NCI-H2196 treated with DMSO at 0.1 percent for 48 hours (cell line): ENCODE results near the gene ZFYVE28.

Experiments
- DNase-seq: peaks from one replicate; lab custom pipeline; 2025; ENCODE audit not compliant: unreplicated experiment; lab: John Stamatoyannopoulos, UW

Gene ZFYVE28

GRCh38 chr4:2291705-2292645 lies 126.5 kb downstream of the ZFYVE28 start:
- DNase-seq: no peak

- DNase-seq: no peak
Measured at GRCh38 chr4:2290974-2291704, 127.3 kb downstream of the ZFYVE28 start.

- no peak for DNase-seq
Measured at GRCh38 chr4:2290488-2290887, 128.0 kb downstream of the ZFYVE28 start.

DNA sequence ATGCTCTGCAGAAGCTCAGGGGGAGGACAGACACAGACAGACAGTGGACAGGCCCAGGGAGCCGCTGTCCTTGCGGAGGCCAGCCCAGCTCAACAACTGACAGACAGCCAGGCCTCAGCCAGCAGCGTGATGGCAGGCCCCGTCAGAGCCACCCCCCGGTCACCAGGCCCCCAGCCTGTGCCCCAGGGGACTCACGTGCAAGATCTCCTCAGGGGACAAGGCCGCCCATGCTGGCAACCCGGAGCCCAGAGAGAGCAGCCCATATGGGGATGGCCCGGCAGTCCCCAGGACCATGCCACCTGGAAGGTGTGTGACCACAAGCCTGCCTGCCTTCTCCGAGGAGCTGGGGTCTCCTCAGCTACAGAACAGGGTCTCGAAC lies 128.5 kb downstream of the ZFYVE28 start:
- no peak for DNase-seq

DNA sequence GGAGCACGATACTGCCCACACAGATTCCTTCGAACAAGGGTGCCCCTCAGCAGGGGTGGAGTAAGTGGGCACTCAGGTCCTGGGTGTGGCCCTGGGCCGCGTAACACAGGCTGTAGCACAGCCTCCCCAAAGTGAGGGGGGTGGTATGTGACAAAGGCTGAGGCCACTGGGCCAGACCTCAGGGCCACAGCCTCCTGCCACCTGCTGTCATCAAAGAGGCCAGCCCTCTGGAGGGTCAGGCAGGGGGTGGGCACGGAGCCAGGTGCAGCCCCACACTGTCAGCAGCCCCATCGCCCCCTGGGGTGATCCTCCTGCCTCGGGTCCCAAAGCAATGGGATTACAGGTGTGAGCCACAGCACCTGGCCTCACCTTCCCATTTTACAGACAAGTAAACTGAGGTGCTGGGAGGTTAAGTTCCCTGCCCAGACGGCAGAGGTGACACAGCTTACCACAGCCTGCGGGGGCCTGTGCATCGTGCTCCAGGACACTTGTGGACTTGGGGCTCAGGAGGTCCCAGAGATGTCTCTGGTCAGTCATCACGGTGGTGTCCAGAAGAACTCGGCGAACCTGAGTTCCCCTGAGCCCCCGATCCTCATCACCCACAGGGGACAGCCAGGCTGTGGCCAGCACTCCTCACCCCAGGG lies 129.0 kb downstream of the ZFYVE28 start:
- DNase-seq: no peak

DNA sequence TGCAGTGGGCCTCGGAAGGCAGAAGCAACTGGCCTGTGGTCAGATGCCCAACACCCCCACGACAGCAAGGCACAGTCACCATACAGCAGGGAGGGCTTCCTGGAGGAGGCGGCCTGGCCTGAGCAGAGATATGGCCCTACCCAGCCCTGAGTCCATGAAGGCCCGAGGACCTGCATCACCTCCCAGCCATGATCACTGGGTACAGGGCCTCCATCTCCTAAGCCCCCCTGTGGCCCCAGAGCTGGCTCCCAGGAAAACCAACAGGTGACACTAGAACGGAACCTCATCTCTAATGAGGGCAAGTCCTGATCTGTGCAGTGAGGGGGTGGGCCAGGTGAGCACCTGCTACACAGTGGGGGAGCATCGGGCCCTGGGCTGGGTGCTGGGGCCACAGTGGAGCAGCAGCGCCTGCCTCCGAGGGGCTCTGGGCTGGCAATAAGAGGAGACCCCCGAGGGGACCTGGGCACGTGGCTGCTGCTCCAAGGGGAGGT lies 130.3 kb downstream of the ZFYVE28 start:
- no peak for DNase-seq

DNA sequence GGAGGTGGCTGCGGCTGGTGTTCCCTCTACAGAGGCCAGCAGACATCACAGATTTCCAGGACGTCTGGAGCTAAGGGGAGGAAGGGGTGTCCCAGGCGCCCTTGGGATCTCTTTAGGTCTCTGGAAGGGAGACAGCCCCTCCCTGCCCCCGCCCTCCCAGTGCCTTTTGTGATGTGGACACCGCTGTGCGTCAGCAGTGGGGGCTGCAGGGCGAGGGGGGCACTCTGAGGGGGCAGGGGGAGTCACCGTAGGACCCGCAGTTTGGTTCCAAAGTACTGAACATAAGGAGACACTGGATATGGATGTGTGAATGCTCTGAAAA lies 130.9 kb downstream of the ZFYVE28 start:
- DNase-seq: no peak

DNA sequence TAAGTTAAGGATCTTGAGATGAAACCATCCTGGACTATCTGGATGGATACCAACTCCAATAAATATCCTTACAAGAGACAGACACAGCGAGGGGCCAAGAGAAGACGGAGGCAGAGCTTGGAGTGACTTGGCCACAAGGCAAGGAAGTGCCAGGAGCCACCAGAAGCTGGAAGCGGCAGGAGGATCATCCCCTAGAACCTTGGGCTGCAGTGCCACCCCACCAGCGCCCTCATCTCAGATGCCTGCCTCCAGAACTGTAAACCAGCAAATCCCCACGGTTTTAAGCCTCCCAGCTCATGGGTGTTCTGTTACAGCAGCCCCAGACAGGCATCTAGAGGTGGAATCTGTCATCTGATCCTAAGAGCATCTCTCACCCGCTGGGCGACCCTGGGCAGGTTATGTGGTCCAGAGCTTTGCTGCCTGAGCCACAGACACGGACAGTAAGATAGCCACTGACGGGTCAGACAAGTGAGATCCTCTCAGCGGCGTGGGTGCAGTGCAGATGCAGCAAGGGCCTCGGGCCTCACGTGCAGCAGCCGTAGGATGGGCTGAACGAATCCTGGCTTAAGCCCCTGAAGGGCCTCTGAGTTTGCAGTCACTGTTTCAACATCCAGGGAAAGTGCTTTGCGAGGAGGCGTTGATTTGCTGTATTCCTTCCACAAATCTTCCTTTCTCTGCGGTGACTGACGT lies 131.4 kb downstream of the ZFYVE28 start:
- no peak for DNase-seq

- DNase-seq: no peak
Measured at GRCh38 chr4:2285613-2286381, 132.6 kb downstream of the ZFYVE28 start.

GRCh38 chr4:2284934-2285612 lies 133.4 kb downstream of the ZFYVE28 start:
- DNase-seq: no peak

DNA sequence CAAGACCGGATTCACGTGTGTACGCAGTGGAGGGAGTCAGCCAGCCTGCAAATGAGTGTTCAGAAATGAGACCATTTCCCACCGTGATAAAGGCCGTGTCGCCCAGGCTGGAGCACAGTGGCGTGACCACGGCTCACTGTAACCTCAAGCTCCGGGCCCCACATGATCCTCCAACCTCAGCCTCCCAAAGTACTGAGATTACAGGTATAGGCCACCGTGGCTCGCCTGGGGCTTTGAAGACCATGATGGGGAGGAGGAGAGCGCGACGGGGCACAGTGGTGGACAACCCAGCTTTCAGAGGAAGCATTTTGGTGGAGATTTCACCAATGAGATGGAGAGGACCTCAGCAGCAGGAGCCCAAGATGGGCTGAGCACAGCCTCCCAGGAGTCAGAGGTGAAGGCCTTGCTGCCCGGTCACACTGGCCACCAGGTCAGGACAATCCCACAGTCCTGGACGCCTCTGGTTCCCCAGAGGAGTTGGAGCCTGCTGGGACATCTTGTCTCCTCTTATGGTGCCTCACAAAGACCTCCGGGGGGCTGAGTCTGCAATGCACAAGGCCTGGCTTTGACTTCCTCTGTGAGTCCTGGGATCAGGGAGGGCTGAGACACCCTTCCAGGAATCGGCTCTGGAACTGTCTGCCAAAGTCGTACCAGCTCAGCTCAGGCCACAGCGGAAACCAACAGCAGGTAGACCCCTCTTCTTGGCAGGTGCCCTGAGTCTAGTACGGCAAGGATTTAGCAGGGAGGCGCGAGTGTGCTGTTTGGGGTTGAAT lies 134.1 kb downstream of the ZFYVE28 start:
- DNase-seq: no peak

GRCh38 chr4:2283199-2283711 lies 135.2 kb downstream of the ZFYVE28 start:
- DNase-seq: no peak

DNA sequence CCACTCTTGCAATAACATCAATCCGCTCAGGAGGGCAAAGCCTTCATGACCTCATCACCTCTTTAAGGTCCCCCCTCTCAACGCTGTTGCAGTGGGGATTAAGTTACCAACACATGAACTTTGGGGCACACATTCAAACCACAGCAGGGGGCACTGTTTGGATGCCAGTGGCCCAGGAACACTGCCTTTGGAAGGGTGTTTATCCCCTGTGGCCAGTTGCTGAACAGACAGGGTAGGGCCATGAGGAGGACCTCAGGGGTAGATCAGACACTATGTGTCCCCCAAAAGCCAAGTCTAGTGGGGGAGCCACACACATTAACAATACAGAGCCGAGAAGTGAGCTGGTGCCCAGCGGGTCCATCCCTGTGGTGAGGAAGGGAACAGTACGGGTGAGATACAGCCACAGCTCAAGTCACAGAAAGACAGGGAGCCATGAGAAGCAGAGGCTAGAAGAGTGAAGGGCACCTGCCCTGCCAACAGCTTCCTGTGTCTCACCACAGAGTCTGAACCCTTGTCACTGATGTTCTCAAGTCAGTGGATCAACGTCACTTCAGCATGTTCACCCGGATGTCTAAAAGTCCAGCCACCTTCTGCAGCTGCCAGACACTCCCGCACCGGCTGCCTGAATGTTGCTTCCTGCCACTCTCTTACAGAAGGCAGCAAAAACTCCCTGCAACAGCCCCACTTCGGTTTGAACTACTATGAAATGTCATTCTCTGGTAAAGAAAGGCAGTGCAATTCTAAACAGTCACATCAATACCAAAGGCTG lies 136.7 kb downstream of the ZFYVE28 start:
- DNase-seq: no peak

DNA sequence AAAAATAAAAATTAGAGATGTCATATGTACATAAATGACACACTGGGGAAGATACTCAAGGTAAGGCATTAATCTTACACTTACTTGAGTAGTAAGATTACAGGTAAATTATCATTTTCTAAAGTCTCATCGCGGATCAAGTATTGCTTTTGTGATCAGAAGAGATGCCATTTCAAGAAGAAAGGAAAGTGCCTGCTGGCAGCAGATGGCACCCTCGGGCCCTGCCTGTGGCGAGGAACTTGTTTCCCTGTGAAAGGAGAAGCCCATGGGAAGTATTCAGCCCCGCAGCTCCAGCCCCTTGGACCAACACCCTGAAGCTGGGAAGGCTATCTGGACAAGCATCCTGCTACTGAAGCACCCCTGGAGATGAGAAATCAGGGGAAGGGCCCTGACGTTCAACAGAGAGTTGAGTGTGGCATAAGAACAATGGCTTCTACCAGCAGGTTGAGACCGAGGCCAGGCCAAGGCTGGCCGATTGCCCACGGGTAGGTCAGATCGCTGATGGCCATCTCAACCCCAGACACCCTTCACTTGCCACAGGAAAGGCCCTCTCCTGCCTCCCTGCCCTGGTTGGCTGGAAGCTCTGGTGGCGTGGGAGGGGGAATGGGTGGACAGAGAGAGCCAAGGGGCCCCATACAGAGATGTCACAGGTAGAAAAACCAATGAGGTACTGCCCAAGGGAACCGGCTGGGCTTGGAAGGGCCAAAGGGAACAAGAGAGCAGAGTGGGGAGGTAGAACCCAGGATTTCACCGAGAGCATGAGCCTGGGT lies 137.7 kb downstream of the ZFYVE28 start:
- no peak for DNase-seq

GRCh38 chr4:2277956-2278355 lies 140.5 kb downstream of the ZFYVE28 start:
- no peak for DNase-seq

DNA sequence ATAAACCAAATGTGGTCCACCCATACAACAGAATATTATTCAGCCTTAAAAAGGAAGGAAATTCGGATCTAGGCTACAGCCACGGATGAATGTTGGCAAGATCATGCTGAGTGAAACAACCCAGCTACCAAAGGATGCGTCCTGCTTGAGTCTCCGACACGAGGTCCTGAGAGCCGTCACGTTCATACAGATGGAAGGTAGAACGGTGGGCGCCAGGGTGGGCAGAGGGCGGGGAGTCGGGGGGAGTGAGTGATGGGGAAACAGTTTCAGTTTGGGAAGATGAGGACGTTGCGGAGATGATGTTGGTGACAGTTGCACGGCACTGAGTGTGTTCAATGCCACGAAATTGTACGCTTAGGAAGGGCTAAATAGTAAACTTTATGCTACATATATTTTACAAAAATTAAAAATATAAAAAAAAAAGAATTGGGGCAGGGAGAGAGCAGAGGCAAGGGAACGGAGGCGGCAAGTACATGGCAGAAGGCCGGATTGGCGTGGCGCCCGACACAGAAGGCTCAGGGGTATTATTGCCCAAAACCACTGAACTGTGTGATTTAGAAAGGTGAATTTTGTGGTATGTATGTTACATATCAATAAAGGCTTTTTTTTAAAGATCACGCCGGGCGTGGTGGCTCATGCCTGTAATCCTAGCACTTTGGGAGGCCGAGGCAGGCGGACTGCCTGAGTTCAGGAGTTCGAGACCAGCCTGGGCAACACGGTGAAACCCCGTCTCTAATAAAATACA lies 141.7 kb downstream of the ZFYVE28 start:
- DNase-seq: no peak
